Keratinocyte (primary cell): ENCODE data around the gene POM121C.

Source experiments
- EZH2 ChIP-seq: IDR thresholded peaks from one replicate; pipeline ENCODE4 v1.6.1; 2012; ENCODE audit warnings: inconsistent platforms, mild to moderate bottlenecking, low read length, moderate library complexity
- TF ChIP-seq, protein P1 (sequence below), 3 experiments: IDR thresholded peaks in 1 of 3; conservative IDR thresholded peaks in 1 of 3; optimal IDR thresholded peaks in 1 of 3; 2 replicates in 2 of 3; 3 replicates in 1 of 3; pipeline versions ENCODE3 to v1.5.1; 2011; ENCODE audit warnings: low read length in 3 of 3, mild to moderate bottlenecking in 3 of 3, moderate library complexity in 2 of 3, control low read depth in 1 of 3, inconsistent platforms in 1 of 3; ENCODE audit not compliant: insufficient read depth in 2 of 3; ENCODE audit errors: extremely low read depth in 1 of 3

DNA sequence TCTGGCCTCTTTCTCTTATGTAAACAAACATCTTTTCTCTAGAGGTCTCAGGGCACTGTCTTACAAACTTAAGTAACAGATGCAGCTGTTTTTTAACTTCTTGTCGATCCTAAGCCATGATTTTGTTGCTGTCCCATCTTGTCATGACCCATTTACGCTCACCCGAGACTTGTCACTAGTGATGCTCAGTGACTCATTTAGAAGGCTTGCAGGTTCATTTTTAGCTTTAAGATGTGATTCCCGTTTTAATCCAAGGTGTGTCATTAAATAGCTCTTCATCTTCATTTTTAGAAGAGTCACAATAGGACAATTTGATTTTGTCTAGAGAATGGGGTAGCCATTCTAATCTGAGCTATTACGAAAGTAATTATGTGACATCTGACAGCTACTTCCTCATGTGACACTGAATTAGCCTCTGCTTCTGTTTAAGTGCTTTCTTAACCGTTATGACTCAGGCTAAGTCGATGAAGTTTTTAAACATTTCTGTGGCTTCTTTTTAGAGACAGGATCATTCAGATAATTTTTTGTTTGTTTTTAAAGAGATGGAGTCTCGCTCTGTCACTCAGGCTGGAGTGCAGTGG is 48.7 kb upstream of the POM121C start:
- TF ChIP-seq, protein P1, sequence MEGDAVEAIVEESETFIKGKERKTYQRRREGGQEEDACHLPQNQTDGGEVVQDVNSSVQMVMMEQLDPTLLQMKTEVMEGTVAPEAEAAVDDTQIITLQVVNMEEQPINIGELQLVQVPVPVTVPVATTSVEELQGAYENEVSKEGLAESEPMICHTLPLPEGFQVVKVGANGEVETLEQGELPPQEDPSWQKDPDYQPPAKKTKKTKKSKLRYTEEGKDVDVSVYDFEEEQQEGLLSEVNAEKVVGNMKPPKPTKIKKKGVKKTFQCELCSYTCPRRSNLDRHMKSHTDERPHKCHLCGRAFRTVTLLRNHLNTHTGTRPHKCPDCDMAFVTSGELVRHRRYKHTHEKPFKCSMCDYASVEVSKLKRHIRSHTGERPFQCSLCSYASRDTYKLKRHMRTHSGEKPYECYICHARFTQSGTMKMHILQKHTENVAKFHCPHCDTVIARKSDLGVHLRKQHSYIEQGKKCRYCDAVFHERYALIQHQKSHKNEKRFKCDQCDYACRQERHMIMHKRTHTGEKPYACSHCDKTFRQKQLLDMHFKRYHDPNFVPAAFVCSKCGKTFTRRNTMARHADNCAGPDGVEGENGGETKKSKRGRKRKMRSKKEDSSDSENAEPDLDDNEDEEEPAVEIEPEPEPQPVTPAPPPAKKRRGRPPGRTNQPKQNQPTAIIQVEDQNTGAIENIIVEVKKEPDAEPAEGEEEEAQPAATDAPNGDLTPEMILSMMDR (optimal IDR thresholded peaks at IDR 0.05 in 1 of 3, IDR thresholded peaks at IDR 0.05 in 1 of 3, conservative IDR thresholded peaks at IDR 0.05 in 1 of 3; ENCODE audit: extremely low read depth in 1 of 3, insufficient read depth in 2 of 3, low read length in 3 of 3), result no peak
- TF ChIP-seq EZH2, result no peak
